ENCODE measurements around the gene ADARB1. TPM values are rescaled to one million over a fixed set of nuclear protein-coding genes. Genes with fewer than 3 reads are reported as not detected.

Gene ADARB1
- total RNA-seq, 2 experiments from 2014 or later: 27.5 to 28.6 TPM

- H3K9me3 Mint-ChIP-seq: peaks cover 17% of the 10 kb centered on the region
- Histone ChIP-seq H3K27me3 (ENCODE audit: control insufficient read depth in 1 of 2, insufficient read depth in 2 of 2, low read length in 2 of 2) (no peaks in the 10 kb centered on the region), H3K27ac (ENCODE audit: low read depth in 1 of 2, low read length in 2 of 2) (no peak overlapping the region), H3K4me1 (ENCODE audit: insufficient read depth, low read length) (no peaks in the 10 kb centered on the region), H3K36me3 (ENCODE audit: insufficient read depth, low read length) (peaks cover 79% of the 10 kb centered on the region), H3K9me3 (ENCODE audit: control insufficient read depth in 1 of 2, insufficient read depth in 1 of 2, low read length in 2 of 2) (peaks cover 6 to 29% of the 10 kb centered on the region in 2 experiments), H3K4me3 (ENCODE audit: low read length) (no peak overlapping the region)
- H3K4me3 Mint-ChIP-seq: no peak overlapping the region
- no peaks in the 10 kb centered on the region for H3K27me3 Mint-ChIP-seq
- DNase-seq (no peak), ATAC-seq (ENCODE audit: poor library complexity) (no peak)
- no peak for TF ChIP-seq CTCF (IDR thresholded peaks at IDR 0.05)
- POLR2A ChIA-PET: no interaction called here
- no peaks in the 10 kb centered on the region for H3K4me1 Mint-ChIP-seq (ENCODE audit: low read depth)
- intact Hi-C loops (cut with DNase I, micrococcal nuclease): no loop called here
- peaks cover 93% of the 10 kb centered on the region for H3K36me3 Mint-ChIP-seq (ENCODE audit: low read depth)
- CTCF ChIA-PET: no interaction called here
- H3K27ac Mint-ChIP-seq: no peak overlapping the region
These were observed 109.5 kb downstream of the ADARB1 start for GRCh38 chr21:45183852-45184251.

GRCh38 chr21:45184869-45185268 is 110.5 kb downstream of the ADARB1 start:
- POLR2A ChIA-PET: no interaction called here
- no peak for TF ChIP-seq CTCF (IDR thresholded peaks at IDR 0.05)
- DNase-seq: no peak
- Mint-ChIP-seq H3K36me3 (ENCODE audit: low read depth) (peaks cover 96% of the 10 kb centered on the region), H3K27ac (no peak overlapping the region), H3K9me3 (peaks cover 17% of the 10 kb centered on the region), H3K4me3 (no peak overlapping the region), H3K4me1 (ENCODE audit: low read depth) (no peaks in the 10 kb centered on the region), H3K27me3 (no peaks in the 10 kb centered on the region)
- H3K36me3 ChIP-seq (ENCODE audit: insufficient read depth, low read length): peaks cover 88% of the 10 kb centered on the region
- H3K4me3 ChIP-seq (ENCODE audit: low read length): no peak overlapping the region
- intact Hi-C loops (cut with DNase I, micrococcal nuclease): no loop called here
- H3K4me1 ChIP-seq (ENCODE audit: insufficient read depth, low read length): no peaks in the 10 kb centered on the region
- CTCF ChIA-PET: no interaction called here
- H3K27me3 ChIP-seq (ENCODE audit: control insufficient read depth in 1 of 2, insufficient read depth in 2 of 2, low read length in 2 of 2): no peaks in the 10 kb centered on the region
- peaks cover 6 to 38% of the 10 kb centered on the region in 2 experiments for H3K9me3 ChIP-seq (ENCODE audit: control insufficient read depth in 1 of 2, insufficient read depth in 1 of 2, low read length in 2 of 2)
- no peak for ATAC-seq (ENCODE audit: poor library complexity)
- H3K27ac ChIP-seq (ENCODE audit: low read depth in 1 of 2, low read length in 2 of 2): no peak overlapping the region

- Histone ChIP-seq H3K4me1 (ENCODE audit: insufficient read depth, low read length) (no peaks in the 10 kb centered on the region), H3K27ac (ENCODE audit: low read depth in 1 of 2, low read length in 2 of 2) (no peak overlapping the region), H3K27me3 (ENCODE audit: control insufficient read depth in 1 of 2, insufficient read depth in 2 of 2, low read length in 2 of 2) (no peaks in the 10 kb centered on the region), H3K9me3 (ENCODE audit: control insufficient read depth in 1 of 2, insufficient read depth in 1 of 2, low read length in 2 of 2) (peaks cover 6 to 45% of the 10 kb centered on the region in 2 experiments), H3K4me3 (ENCODE audit: low read length) (no peak overlapping the region), H3K36me3 (ENCODE audit: insufficient read depth, low read length) (peaks cover 86% of the 10 kb centered on the region)
- H3K27me3 Mint-ChIP-seq: no peaks in the 10 kb centered on the region
- no peak overlapping the region for H3K4me3 Mint-ChIP-seq
- peaks cover 99% of the 10 kb centered on the region for H3K36me3 Mint-ChIP-seq (ENCODE audit: low read depth)
- no peak overlapping the region for H3K27ac Mint-ChIP-seq
- peaks cover 19% of the 10 kb centered on the region for H3K9me3 Mint-ChIP-seq
- H3K4me1 Mint-ChIP-seq (ENCODE audit: low read depth): no peaks in the 10 kb centered on the region
- intact Hi-C loops (cut with DNase I, micrococcal nuclease): no loop called here
- DNase-seq (no peak), ATAC-seq (ENCODE audit: poor library complexity) (no peak)
- no peak for TF ChIP-seq CTCF (IDR thresholded peaks at IDR 0.05)
- CTCF ChIA-PET: no interaction called here
- POLR2A ChIA-PET: no interaction called here
These were observed 112.3 kb downstream of the ADARB1 start for GRCh38 chr21:45186709-45187108.

Measured in CD4-positive, alpha-beta T cell (primary cell).